GM21717 (cell line): ENCODE data around the gene WHAMM.

Experiments used
- ATAC-seq: cut with Tn5 transposase; IDR thresholded peaks from one replicate; pipeline ENCODE4 v1.9.1; 2021; ENCODE audit warnings: mild to moderate bottlenecking, moderate library complexity; ENCODE audit not compliant: unreplicated experiment

The WHAMM gene

DNA sequence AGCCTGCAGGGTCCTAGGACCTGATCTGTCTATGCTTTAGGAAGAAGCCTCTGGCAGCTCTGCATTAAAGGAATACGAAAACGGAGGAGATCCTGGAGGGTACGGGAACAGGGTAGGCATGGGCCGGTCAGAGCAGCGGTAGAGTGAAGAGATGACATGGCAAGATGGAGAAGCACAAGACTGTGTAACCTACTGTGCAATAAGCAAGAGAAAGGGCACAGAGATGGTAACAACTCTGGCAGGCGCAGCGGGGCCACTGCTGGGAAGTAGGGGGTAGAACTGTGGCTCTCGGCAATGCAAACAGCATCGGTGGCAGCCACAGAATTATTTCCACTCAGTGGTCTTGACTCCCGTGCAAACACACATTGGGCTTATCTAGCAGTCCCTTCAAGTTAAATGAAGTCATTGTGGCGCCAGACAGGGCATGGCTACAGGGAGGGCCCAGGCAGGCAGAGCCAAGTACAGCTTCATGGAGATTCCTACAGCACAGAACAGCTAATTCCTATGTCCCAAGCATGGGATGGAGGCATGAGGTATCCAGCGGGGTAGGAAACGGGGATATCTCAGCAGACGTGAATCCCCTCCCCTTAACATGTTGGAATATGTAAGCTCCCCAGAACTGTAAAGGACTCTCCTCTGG lies 28.8 kb downstream of the WHAMM start:
- no peak for ATAC-seq

- no peak for ATAC-seq
Measured at GRCh38 chr15:82839136-82839535, 29.7 kb downstream of the WHAMM start.

- ATAC-seq, result no peak
Measured at GRCh38 chr15:82840166-82840565, 30.7 kb downstream of the WHAMM start.

GRCh38 chr15:82843566-82843965 lies 34.1 kb downstream of the WHAMM start:
- ATAC-seq, result no peak

DNA sequence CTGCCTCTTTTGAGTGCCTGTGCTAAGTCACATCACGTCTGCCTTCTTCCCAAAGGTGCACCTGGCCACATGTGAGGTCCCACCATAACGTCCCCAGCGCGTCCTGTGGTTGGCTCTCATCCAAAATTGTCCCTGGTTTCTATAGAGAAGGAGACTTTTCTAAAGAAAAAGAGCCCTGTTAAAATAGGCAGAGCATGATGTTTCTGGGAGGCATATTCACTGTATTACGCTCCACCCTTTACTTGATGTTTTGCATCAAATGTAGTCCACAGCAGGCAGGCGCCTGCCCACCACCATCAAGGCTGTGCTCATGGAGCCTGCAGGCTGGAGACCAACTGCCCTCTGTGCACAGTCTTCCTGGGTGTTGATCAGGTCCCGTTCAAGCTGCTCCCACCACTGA lies 36.3 kb downstream of the WHAMM start:
- no peak for ATAC-seq

DNA sequence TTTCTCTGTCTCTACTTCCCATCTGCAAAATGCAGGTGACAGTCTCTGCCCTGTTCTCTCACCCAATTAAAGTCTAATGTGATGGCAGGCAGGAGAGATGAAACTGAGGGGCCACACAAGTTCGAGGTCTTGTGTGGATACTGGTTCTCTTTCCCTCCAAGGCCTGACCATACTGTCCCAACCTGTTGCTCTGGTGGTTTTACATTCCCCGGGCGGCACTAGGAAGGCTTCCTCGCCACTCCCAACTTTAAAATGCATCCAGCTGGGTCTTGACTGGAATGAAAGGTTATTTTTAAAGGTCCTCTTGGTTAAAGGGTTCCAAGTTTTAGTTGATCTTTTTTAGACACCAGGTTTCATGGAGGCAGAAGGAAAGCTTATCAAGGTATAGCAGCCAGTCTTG lies 37.2 kb downstream of the WHAMM start:
- no peak for ATAC-seq

DNA sequence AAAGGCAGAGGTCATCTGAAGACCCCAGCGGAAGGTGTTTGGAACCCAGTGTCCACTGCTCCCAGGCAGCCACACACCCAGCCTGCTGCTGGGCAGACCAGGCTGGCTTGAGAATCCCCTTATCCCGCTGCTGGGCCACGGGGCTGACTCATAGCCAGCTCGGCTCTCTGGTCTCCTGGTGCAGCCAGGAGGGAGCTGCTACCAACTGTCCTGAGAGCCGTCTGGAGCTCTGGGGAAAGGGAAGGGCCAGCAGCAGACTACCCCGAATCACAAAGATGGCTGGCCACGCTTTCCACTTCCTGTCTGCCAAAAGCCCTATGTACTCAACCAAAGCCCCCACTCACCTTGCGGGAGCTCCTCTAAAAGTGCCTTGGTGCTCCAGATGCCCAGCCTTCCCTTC lies 38.3 kb downstream of the WHAMM start:
- ATAC-seq, result no peak

- no peak for ATAC-seq
Measured at GRCh38 chr15:82848241-82848993, 39.0 kb downstream of the WHAMM start.

DNA sequence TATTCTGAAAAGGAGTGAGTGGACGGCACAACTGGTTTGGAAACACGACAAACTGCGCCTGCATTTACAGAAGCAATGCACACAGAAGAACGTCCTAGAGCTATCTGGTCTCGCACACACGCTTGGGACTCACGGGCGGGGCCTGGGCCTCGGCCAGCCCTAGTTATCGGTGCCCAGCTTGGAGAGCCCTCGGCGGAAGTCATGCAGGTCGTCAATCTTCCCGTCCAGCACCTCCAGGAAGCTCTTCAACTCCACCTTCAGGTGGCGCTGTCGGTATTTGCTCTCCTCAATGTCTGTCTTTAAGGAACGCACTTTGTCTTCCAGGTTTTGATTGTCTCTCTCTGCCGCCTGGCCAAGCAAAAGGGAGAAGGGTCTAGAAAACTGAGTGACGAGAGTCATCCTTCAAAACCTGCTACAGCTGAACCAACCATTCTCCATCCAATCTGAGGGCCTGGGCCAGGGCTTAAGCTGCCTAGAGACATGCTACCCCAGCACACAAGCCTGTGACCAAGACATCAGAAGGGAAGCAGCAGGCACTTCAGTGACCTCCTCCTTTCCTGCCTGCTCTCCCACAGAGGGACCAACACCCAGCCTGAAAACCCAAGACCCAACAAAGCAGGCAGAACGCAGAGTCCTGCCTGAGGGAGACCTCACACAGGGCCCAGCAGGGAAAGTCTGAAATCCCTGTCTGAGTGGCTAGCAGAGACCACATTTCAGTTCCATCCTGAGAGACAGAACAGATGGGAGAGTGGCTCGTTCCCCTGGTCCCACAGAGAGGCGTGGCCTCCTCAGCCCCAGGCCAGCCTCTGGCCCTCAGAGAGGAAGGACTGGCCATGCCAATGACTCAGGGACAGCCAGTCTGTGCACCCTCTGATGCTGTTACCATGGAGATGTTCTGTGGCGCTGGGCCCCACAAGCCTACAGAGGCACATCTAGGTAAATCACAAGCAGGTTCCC lies 40.4 kb downstream of the WHAMM start:
- ATAC-seq, result no peak

GRCh38 chr15:82850731-82851130 lies 41.3 kb downstream of the WHAMM start:
- no peak for ATAC-seq

DNA sequence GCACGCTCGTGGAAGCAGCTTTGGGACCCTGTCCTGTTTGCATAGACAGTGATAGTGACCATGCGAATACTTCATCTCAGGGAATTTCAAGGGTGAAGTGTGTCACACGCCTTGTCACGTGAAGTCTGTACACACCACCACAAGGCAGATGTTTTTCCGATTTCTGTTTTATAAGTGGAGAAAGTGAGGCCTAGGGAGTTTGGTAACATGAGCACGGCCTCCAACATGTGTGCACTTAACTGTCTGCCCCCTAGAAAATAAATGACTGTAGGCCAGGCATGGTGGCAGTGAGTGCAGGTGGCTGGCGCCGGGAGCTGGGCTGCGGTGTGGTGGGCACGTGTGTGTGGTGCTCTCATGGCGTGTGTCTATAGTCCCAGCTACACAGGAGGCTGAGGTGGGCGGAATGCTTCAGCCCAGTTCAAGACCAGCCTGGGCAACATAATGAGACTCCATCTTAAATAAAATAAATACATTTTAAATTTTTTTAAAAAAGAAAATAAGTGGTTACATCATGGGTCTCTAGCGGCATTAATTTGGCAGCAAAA lies 42.0 kb downstream of the WHAMM start:
- ATAC-seq, result no peak

DNA sequence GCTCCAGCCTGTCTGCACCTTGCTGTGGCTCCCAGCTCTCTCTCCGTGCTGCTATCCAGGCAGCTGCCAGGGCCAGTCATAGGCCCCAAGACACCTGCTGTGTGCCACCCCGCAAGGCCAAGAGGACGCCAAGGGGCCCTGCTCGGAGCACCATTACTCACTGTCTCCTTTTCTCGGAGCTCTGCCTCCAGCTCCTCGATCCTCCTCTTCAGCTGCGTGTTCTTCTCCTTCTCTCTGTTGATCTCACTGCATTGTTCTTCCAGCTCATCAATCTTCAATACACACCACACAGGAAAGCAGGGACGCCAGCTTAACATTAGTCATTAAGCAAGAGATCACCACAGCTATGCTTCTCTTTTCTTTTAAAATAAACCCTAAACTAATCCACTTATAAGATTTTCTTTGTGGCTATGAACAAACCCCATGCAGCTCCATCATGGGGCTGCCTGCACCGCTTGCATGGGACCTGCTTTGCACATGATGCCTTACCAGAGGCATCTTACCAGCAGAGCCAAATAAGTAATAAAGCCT lies 42.6 kb downstream of the WHAMM start:
- ATAC-seq, result no peak

DNA sequence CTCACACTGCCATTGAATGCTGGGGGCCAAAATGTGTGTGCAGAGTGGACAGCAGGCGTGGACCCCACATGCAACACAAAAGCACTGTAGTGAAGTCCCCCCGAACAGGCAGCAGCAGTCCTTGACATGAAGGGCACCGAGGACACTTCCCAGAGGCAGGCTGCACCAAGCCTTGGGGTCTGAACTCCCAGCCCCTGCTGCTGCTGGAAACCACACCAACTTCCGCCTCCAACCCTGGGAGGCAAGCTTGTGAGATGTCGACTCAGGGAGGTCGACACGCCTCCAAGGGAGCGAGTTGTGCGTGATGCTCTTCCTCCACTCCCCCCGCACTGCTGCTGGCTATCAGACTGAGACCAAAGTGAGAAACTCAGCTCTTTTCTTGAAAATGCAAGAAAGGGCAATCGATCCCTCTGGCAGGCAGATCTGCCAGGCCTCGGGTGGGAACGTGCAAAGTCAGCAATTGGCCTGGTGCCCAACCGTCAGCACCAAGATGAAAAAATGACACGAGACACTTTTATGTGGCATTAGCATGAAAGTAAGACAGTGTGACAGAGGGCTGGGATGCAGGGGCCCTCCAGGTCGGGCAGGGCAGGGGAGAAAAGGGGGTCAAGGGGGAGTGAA lies 43.6 kb downstream of the WHAMM start:
- no peak for ATAC-seq

- no peak for ATAC-seq
Measured at GRCh38 chr15:82854554-82854953, 45.1 kb downstream of the WHAMM start.

DNA sequence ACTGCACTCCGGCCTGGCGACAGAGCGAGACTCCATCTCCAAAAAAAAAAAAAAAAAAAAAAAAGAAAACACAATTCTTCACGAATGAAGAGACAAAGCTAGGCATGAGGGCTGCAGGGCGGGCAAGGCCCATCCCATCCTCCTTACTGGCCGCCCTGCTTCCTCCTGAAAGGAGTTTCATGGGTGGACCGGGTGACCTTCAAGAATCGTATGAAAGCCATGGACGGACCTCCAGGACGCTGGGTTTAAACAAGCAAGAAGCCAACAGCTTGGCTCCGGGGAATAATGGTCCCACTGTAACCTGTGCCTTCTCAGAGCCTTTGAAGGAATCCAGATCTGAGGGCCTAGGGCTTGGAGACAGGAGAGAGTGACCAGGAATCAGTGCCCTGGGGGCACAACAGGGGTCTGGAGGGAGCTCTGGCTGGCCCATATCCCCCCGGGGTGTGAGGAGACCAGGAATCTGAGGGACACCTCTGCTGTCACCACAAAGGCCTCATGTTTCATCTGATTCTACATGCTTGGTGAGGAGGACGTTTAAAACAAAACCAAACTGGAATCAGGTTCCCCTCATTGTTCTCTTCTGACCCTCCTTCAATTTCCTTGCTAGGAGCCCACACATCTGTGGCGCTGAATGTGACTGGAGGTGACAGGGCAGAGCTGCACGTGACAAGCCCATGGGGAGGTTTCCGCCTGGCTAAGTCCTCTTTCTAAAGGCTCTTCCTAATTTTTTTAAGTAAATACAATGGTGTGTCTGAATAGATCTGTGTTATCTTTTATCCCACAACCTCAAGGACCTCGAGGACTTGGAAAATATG lies 46.1 kb downstream of the WHAMM start:
- ATAC-seq, result no peak

- no peak for ATAC-seq
Measured at GRCh38 chr15:82856397-82857170, 47.2 kb downstream of the WHAMM start.

GRCh38 chr15:82858932-82859331 lies 49.5 kb downstream of the WHAMM start:
- no peak for ATAC-seq

DNA sequence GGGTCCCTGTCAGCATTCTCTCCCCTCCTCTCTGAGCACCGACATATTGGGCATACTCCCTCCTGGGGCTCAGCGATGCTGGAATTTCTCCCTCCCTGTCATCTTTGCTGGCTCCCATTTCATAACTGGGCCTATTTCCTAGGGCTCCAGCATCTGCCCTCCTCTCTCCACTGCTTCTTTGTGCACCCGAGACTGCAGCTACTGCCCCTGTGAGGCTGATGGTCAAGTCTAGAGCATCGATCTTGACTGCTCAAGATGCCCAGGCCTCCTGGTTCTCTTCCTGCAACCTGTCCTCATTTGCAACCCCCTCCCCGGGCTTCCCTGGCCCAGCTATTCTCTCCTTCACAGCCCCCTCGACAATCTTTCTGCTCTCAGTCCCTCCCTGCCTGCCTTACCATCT lies 53.5 kb downstream of the WHAMM start:
- ATAC-seq, result no peak

- no peak for ATAC-seq
Measured at GRCh38 chr15:82864967-82865366, 55.5 kb downstream of the WHAMM start.
